ENCODE measurements around the gene SLC5A2. TPM values are rescaled to one million over a fixed set of nuclear protein-coding genes. Genes with fewer than 3 reads are reported as not detected.
"Not testable (repeated sequence)": the region's sequence is repeated elsewhere in the genome, so short reads cannot be mapped to it uniquely, and the experiment has no call there.

SLC5A2 gene
- total RNA-seq, 2 donors from 2014 or later, result 0.85 TPM; not detected in 1

DNA sequence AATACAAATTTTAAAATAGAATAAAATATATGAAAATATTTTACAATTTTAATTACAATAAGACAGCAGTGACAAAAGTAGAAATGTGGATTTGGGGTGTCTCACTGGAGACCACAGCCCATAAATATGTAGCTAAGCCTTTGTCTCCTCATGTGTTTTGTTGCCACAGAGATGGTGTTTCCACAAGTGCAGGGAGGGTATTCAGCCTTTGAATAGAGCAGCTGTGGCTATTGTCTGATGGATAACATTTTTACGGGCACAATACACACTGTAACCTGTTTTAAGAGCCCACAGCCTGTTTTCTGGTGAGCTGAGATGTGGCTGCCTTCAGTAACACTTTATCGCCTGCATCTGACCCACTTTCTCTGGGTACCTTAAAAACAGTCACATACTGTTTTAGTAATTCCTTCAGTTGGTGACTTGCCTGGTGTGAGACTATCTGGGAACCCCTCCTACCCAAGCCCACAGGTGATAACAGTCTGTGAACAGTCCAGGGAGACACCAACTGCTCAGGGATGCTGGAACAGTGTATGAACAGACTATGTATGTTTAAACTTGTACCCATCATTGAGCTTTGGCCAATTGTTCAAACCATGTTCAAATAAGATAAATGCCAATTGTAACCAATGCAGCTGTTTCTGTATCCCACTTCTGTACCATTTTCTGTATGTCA is 37.0 kb downstream of the SLC5A2 start:
- Histone ChIP-seq H3K4me3 (no peak overlapping the region), H3K27ac (no peak overlapping the region), H3K36me3 (no peaks in the 10 kb centered on the region)

GRCh38 chr16:31521368-31521767 is 38.4 kb downstream of the SLC5A2 start:
- no peaks in the 10 kb centered on the region for H3K4me1 ChIP-seq (ENCODE audit: control insufficient read depth in 1 of 2, low read depth in 2 of 2)
- H3K9me3 ChIP-seq, result no peaks in the 10 kb centered on the region
- no peaks in the 10 kb centered on the region for H3K27me3 ChIP-seq (replicated peaks; ENCODE audit: insufficient read depth)
- no peak overlapping the region for H3K4me3 ChIP-seq
- H3K36me3 ChIP-seq, result no peaks in the 10 kb centered on the region
- TF ChIP-seq CTCF (IDR thresholded peaks at IDR 0.05), result no peak
- ATAC-seq (ENCODE audit: insufficient number of reproducible peaks, low FRiP score, low read depth) (no peak), DNase-seq (ENCODE audit: low spot score) (no peak)
- no peak overlapping the region for H3K27ac ChIP-seq

More for the DNA sequence above, 37.0 kb downstream of the SLC5A2 start:
- Histone ChIP-seq H3K27me3 (replicated peaks; ENCODE audit: insufficient read depth) (no peaks in the 10 kb centered on the region), H3K4me1 (ENCODE audit: control insufficient read depth in 1 of 2, low read depth in 2 of 2) (no peaks in the 10 kb centered on the region), H3K9me3 (no peaks in the 10 kb centered on the region)
- DNase-seq (ENCODE audit: low spot score) (no peak), ATAC-seq (ENCODE audit: insufficient number of reproducible peaks, low FRiP score, low read depth) (no peak)
- no peak for TF ChIP-seq CTCF (IDR thresholded peaks at IDR 0.05)

- H3K4me3 ChIP-seq, result no peak overlapping the region
Measured at GRCh38 chr16:31522071-31522470, 39.1 kb downstream of the SLC5A2 start.

GRCh38 chr16:31523768-31524167 is 40.8 kb downstream of the SLC5A2 start:
- not testable (repeated sequence) for H3K9me3 ChIP-seq; H3K27me3 ChIP-seq (replicated peaks; ENCODE audit: insufficient read depth); H3K27ac ChIP-seq; ATAC-seq (ENCODE audit: insufficient number of reproducible peaks, low FRiP score, low read depth); H3K36me3 ChIP-seq; H3K4me3 ChIP-seq; DNase-seq (ENCODE audit: low spot score); H3K4me1 ChIP-seq (ENCODE audit: control insufficient read depth in 1 of 2, low read depth in 2 of 2)

More at GRCh38 chr16:31522071-31522470, 39.1 kb downstream of the SLC5A2 start:
- H3K27me3 ChIP-seq (replicated peaks; ENCODE audit: insufficient read depth), result no peaks in the 10 kb centered on the region
- no peaks in the 10 kb centered on the region for H3K9me3 ChIP-seq
- DNase-seq (ENCODE audit: low spot score) (no peak), ATAC-seq (ENCODE audit: insufficient number of reproducible peaks, low FRiP score, low read depth) (no peak)
- TF ChIP-seq CTCF (IDR thresholded peaks at IDR 0.05), result no peak
- H3K4me1 ChIP-seq (ENCODE audit: control insufficient read depth in 1 of 2, low read depth in 2 of 2), result no peaks in the 10 kb centered on the region
- no peak overlapping the region for H3K27ac ChIP-seq
- H3K36me3 ChIP-seq, result no peaks in the 10 kb centered on the region

DNA sequence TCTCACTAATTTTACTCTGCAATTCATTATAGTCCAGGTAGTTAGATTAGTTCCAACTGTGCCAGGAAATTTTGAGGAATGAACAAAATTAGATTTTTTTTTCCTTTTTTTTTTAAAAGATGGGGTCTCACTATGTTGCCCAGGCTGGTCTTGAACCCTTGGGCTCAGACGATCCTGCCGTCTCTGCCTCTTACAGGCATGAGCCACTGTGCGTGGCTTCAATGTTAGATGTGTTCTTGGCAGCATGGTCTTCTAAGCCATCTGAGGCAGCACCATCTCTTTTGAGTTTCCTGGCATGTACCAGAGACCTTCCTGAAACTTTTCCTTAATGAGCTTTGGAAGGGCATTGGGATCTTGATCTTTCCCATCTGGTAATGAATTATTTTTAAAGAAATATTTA is 42.2 kb downstream of the SLC5A2 start:
- H3K4me3 ChIP-seq, result no peak overlapping the region
- ATAC-seq (ENCODE audit: insufficient number of reproducible peaks, low FRiP score, low read depth), result no peak
- H3K27me3 ChIP-seq (replicated peaks; ENCODE audit: insufficient read depth), result no peaks in the 10 kb centered on the region
- TF ChIP-seq CTCF (IDR thresholded peaks at IDR 0.05), result no peak
- H3K4me1 ChIP-seq (ENCODE audit: control insufficient read depth in 1 of 2, low read depth in 2 of 2), result peaks cover 0 to 5% of the 10 kb centered on the region in 2 donors
- no peak overlapping the region for H3K27ac ChIP-seq
- no peaks in the 10 kb centered on the region for H3K36me3 ChIP-seq
- no peak for DNase-seq (ENCODE audit: low spot score)
- H3K9me3 ChIP-seq, result no peaks in the 10 kb centered on the region

Measured in thoracic aorta (tissue), 2 donors.